ENCODE measurements around the gene CFAP299. TPM values are rescaled to one million over a fixed set of nuclear protein-coding genes. Genes with fewer than 3 reads are reported as not detected.

CFAP299 gene
- total and polyA plus RNA-seq, 2 donors (not counting 1 experiment from before 2014, with no cell fraction given) = not detected

DNA sequence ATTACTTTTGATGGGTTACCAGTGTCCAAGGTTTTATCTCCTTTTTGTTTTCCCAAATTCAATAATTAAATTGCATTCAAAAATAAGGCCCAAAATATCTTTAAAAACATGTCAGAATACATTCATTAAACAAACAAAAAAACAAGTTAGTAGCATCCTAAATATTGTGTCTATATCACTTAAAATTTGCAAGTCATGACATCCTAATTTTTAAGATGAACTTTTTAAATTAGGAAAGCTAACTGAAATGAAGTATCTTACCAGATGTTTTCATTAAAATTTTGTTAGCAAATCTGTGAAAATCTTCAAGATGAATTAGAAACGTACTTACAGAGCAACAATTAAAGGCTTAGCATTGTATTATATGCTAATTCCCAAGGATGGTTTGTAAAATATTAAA lies 962 bp upstream of the CFAP299 start:
- H3K27me3 Mint-ChIP-seq = peaks cover 21% of the 10 kb centered on the region
- Histone ChIP-seq H3K27ac (ENCODE audit: low read length in 2 of 2) (no peak overlapping the region), H3K9me3 (ENCODE audit: control extremely low read depth in 1 of 3, control insufficient read depth in 2 of 3, insufficient read depth in 1 of 3, low read length in 2 of 3) (peaks cover 0 to 6% (median 0%) of the 10 kb centered on the region in 3 donors), H3K36me3 (replicated peaks in 1 of 2; ENCODE audit: control extremely low read depth in 1 of 2, control insufficient read depth in 1 of 2, extremely low read depth in 1 of 2, insufficient read depth in 2 of 2, low read length in 1 of 2) (no peaks in the 10 kb centered on the region), H3K79me2 (ENCODE audit: control insufficient read depth, insufficient read depth, low read length) (no peaks in the 10 kb centered on the region), H3K27me3 (replicated peaks in 1 of 4; ENCODE audit: control extremely low read depth in 1 of 4, control insufficient read depth in 3 of 4, insufficient read depth in 4 of 4, low read length in 3 of 4) (peaks cover 0 to 24% (median 23%) of the 10 kb centered on the region in 4 experiments), H3K9ac (ENCODE audit: low read length) (no peak overlapping the region), H4K20me1 (ENCODE audit: control insufficient read depth, insufficient read depth, low read length, poor library complexity, severe bottlenecking) (no peaks in the 10 kb centered on the region), H3K4me1 (ENCODE audit: control insufficient read depth in 2 of 2, insufficient read depth in 2 of 2, low read length in 2 of 2) (peaks cover 15% of the 10 kb centered on the region in 2 donors), H2AFZ (ENCODE audit: insufficient read depth, low read depth, low read length, poor library complexity, severe bottlenecking) (no peak overlapping the region), H3K4me2 (replicated peaks; ENCODE audit: low read depth, low read length, poor library complexity, severe bottlenecking) (no peak overlapping the region), H3K4me3 (ENCODE audit: control extremely low read depth in 1 of 5, extremely low read depth in 1 of 5, insufficient read depth in 1 of 5, low read depth in 2 of 5, low read length in 4 of 5) (no peak overlapping the region)
- ChIA-PET POLR2A (no interaction called here), CTCF (interaction anchor here (2.1 kb wide), 1 partner anchor 1382 kb away, joined by 8 read pairs; no protein-coding TSS in a partner anchor)
- intact Hi-C loops (cut with micrococcal nuclease) = no loop called here
- peaks cover 15% of the 10 kb centered on the region for H3K4me1 Mint-ChIP-seq
- no peak for DNase-seq
- no peaks in the 10 kb centered on the region for H3K9me3 Mint-ChIP-seq (ENCODE audit: insufficient read depth)
- no peak overlapping the region for H3K4me3 Mint-ChIP-seq
- no CpG with 5 or more reads among the region's 1 CpG for WGBS (ENCODE audit: insufficient coverage)
- no peak for ATAC-seq (ENCODE audit: low read depth)
- H3K27ac Mint-ChIP-seq = no peak overlapping the region
- TF ChIP-seq EZH2 (IDR thresholded peaks at IDR 0.05; ENCODE audit: borderline replicate concordance, insufficient read depth, low read depth, low read length, poor library complexity, severe bottlenecking) = no peak
- TF ChIP-seq, protein P1, sequence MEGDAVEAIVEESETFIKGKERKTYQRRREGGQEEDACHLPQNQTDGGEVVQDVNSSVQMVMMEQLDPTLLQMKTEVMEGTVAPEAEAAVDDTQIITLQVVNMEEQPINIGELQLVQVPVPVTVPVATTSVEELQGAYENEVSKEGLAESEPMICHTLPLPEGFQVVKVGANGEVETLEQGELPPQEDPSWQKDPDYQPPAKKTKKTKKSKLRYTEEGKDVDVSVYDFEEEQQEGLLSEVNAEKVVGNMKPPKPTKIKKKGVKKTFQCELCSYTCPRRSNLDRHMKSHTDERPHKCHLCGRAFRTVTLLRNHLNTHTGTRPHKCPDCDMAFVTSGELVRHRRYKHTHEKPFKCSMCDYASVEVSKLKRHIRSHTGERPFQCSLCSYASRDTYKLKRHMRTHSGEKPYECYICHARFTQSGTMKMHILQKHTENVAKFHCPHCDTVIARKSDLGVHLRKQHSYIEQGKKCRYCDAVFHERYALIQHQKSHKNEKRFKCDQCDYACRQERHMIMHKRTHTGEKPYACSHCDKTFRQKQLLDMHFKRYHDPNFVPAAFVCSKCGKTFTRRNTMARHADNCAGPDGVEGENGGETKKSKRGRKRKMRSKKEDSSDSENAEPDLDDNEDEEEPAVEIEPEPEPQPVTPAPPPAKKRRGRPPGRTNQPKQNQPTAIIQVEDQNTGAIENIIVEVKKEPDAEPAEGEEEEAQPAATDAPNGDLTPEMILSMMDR (IDR thresholded peaks at IDR 0.05) = no peak

DNA sequence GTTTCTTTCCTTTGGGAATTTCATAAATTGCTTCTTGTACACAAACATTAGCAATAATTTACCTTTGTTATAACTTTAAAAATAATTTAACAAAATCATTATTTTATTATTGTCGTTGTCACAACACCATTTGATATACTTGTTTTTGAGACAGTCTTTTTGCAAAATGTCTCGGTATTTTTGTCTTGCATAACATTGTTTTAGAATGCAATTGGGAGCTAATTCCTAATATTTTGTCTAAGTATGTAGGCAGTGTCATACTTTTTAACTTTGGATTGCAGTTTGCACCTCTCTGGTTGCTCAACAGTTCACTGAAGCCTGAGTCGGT lies 340 bp upstream of the CFAP299 start:
- Mint-ChIP-seq H3K27me3 (peaks cover 21% of the 10 kb centered on the region), H3K27ac (no peak overlapping the region), H3K4me3 (peak overlapping the region; percentile 87), H3K4me1 (peaks cover 15% of the 10 kb centered on the region), H3K9me3 (ENCODE audit: insufficient read depth) (no peaks in the 10 kb centered on the region)
- TF ChIP-seq, protein P1 (IDR thresholded peaks at IDR 0.05) = no peak
- TF ChIP-seq EZH2 (IDR thresholded peaks at IDR 0.05; ENCODE audit: borderline replicate concordance, insufficient read depth, low read depth, low read length, poor library complexity, severe bottlenecking) = no peak
- Histone ChIP-seq H3K4me2 (replicated peaks; ENCODE audit: low read depth, low read length, poor library complexity, severe bottlenecking) (peak overlapping the region; percentile 91), H3K79me2 (ENCODE audit: control insufficient read depth, insufficient read depth, low read length) (no peaks in the 10 kb centered on the region), H3K4me1 (ENCODE audit: control insufficient read depth in 2 of 2, insufficient read depth in 2 of 2, low read length in 2 of 2) (peaks cover 15% of the 10 kb centered on the region in 2 donors), H3K36me3 (replicated peaks in 1 of 2; ENCODE audit: control extremely low read depth in 1 of 2, control insufficient read depth in 1 of 2, extremely low read depth in 1 of 2, insufficient read depth in 2 of 2, low read length in 1 of 2) (no peaks in the 10 kb centered on the region), H2AFZ (ENCODE audit: insufficient read depth, low read depth, low read length, poor library complexity, severe bottlenecking) (peak overlapping the region; percentile 79), H3K4me3 (ENCODE audit: control extremely low read depth in 1 of 5, extremely low read depth in 1 of 5, insufficient read depth in 1 of 5, low read depth in 2 of 5, low read length in 4 of 5) (peak overlapping the region; percentile 54 to 77 (median 57)), H3K9me3 (ENCODE audit: control extremely low read depth in 1 of 3, control insufficient read depth in 2 of 3, insufficient read depth in 1 of 3, low read length in 2 of 3) (peaks cover 0 to 6% (median 0%) of the 10 kb centered on the region in 3 donors), H3K27me3 (replicated peaks in 1 of 4; ENCODE audit: control extremely low read depth in 1 of 4, control insufficient read depth in 3 of 4, insufficient read depth in 4 of 4, low read length in 3 of 4) (peaks cover 0 to 24% (median 24%) of the 10 kb centered on the region in 4 experiments), H4K20me1 (ENCODE audit: control insufficient read depth, insufficient read depth, low read length, poor library complexity, severe bottlenecking) (no peaks in the 10 kb centered on the region), H3K27ac (ENCODE audit: low read length in 2 of 2) (no peak overlapping the region), H3K9ac (ENCODE audit: low read length) (peak overlapping the region; percentile 77)
- DNase-seq = no peak
- intact Hi-C loops (cut with micrococcal nuclease) = no loop called here
- no peak for ATAC-seq (ENCODE audit: low read depth)
- ChIA-PET POLR2A (no interaction called here), CTCF (interaction anchor here (2.1 kb wide), 1 partner anchor 1382 kb away, joined by 8 read pairs; no protein-coding TSS in a partner anchor)
- WGBS (ENCODE audit: insufficient coverage) = 0% methylated on average over 1 of the region's 3 CpGs
